Raji (cell line): ENCODE measurements around the gene CSF1R.

Source experiments
- POLR2A ChIP-seq: IDR thresholded peaks from 2 replicates; pipeline ENCODE4 v1.6.1; 2011; ENCODE audit warnings: low read depth, low read length, control low read depth; ENCODE audit not compliant: insufficient read depth

The CSF1R gene

GRCh38 chr5:150013931-150014330 is 72.4 kb downstream of the CSF1R start:
- TF ChIP-seq POLR2A = no peak

GRCh38 chr5:150009671-150010387 is 76.5 kb downstream of the CSF1R start:
- no peak for TF ChIP-seq POLR2A

GRCh38 chr5:150007050-150007449 is 79.3 kb downstream of the CSF1R start:
- no peak for TF ChIP-seq POLR2A

GRCh38 chr5:150006318-150006717 is 80.0 kb downstream of the CSF1R start:
- TF ChIP-seq POLR2A = no peak
